ENCODE results near the gene LOXL1. TPM values are rescaled to one million over a fixed set of nuclear protein-coding genes. Genes with fewer than 3 reads are reported as not detected.

LOXL1 gene
- polyA plus RNA-seq, 1 donor (not counting 4 experiments of a cell fraction or from before 2014, with no cell fraction given), result 8.8 TPM

- H3K27me3 ChIP-seq (ENCODE audit: control insufficient read depth, extremely low read depth, insufficient read depth, low read length), result no peaks in the 10 kb centered on the region
- H3K9ac ChIP-seq (ENCODE audit: control insufficient read depth, extremely low read depth, insufficient read depth, low read length), result no peak overlapping the region
- no peaks in the 10 kb centered on the region for H3K9me1 ChIP-seq (ENCODE audit: control insufficient read depth, extremely low read depth, insufficient read depth, low read length)
- dilution Hi-C loops (cut with MboI; ENCODE audit: extremely low pct_ligation_motif_present, low sequenced_read_pairs), result no loop called here
- no peak overlapping the region for H3K4me3 ChIP-seq (ENCODE audit: control insufficient read depth in 2 of 3, extremely low read depth in 1 of 3, insufficient read depth in 2 of 3, low read depth in 1 of 3, low read length in 3 of 3)
- H3K36me3 ChIP-seq (ENCODE audit: control insufficient read depth in 2 of 2, extremely low read depth in 1 of 2, insufficient read depth in 2 of 2, low read length in 2 of 2), result no peaks in the 10 kb centered on the region
- no peak for FAIRE-seq
- H3K27ac ChIP-seq (ENCODE audit: control insufficient read depth, insufficient read depth, low read length), result no peak overlapping the region
- no peak for DNase-seq (ENCODE audit: low read depth, low spot score)
- H3K9me3 ChIP-seq (ENCODE audit: control insufficient read depth, low read depth, low read length), result no peaks in the 10 kb centered on the region
- H3K4me2 ChIP-seq (ENCODE audit: control insufficient read depth, extremely low read depth, insufficient read depth, low read depth, low read length), result no peak overlapping the region
- TF ChIP-seq CTCF (optimal IDR thresholded peaks at IDR 0.05 in 1 of 3, IDR thresholded peaks at IDR 0.05 in 1 of 3, conservative IDR thresholded peaks at IDR 0.05 in 1 of 3; ENCODE audit: extremely low read depth in 1 of 3, insufficient read depth in 2 of 3, low read length in 3 of 3), result no peak
- TF ChIP-seq EZH2 (IDR thresholded peaks at IDR 0.05; ENCODE audit: low read length), result no peak
- H4K20me1 ChIP-seq (ENCODE audit: control insufficient read depth, extremely low read depth, insufficient read depth, low read length), result no peaks in the 10 kb centered on the region
- H3K4me1 ChIP-seq (ENCODE audit: control insufficient read depth, extremely low read depth, insufficient read depth, low read length), result peaks cover 19% of the 10 kb centered on the region
- H2AFZ ChIP-seq (ENCODE audit: control insufficient read depth, low read length), result no peak overlapping the region
- H3K79me2 ChIP-seq (ENCODE audit: control insufficient read depth, insufficient read depth, low read length), result no peaks in the 10 kb centered on the region
Observed at GRCh38 chr15:73931441-73931840, 5.2 kb downstream of the LOXL1 start.

GRCh38 chr15:73932381-73933191 lies 6.3 kb downstream of the LOXL1 start:
- peaks cover 20% of the 10 kb centered on the region for H3K4me1 ChIP-seq (ENCODE audit: control insufficient read depth, extremely low read depth, insufficient read depth, low read length)
- no peak overlapping the region for H2AFZ ChIP-seq (ENCODE audit: control insufficient read depth, low read length)
- no peaks in the 10 kb centered on the region for H3K36me3 ChIP-seq (ENCODE audit: control insufficient read depth in 2 of 2, extremely low read depth in 1 of 2, insufficient read depth in 2 of 2, low read length in 2 of 2)
- no peak overlapping the region for H3K27ac ChIP-seq (ENCODE audit: control insufficient read depth, insufficient read depth, low read length)
- DNase-seq (ENCODE audit: low read depth, low spot score) (no peak), FAIRE-seq (no peak)
- no peak overlapping the region for H3K4me3 ChIP-seq (ENCODE audit: control insufficient read depth in 2 of 3, extremely low read depth in 1 of 3, insufficient read depth in 2 of 3, low read depth in 1 of 3, low read length in 3 of 3)
- no peaks in the 10 kb centered on the region for H3K9me3 ChIP-seq (ENCODE audit: control insufficient read depth, low read depth, low read length)
- dilution Hi-C loops (cut with MboI; ENCODE audit: extremely low pct_ligation_motif_present, low sequenced_read_pairs), result no loop called here
- H3K79me2 ChIP-seq (ENCODE audit: control insufficient read depth, insufficient read depth, low read length), result no peaks in the 10 kb centered on the region
- H3K4me2 ChIP-seq (ENCODE audit: control insufficient read depth, extremely low read depth, insufficient read depth, low read depth, low read length), result no peak overlapping the region
- no peaks in the 10 kb centered on the region for H3K27me3 ChIP-seq (ENCODE audit: control insufficient read depth, extremely low read depth, insufficient read depth, low read length)
- no peaks in the 10 kb centered on the region for H4K20me1 ChIP-seq (ENCODE audit: control insufficient read depth, extremely low read depth, insufficient read depth, low read length)
- no peak overlapping the region for H3K9ac ChIP-seq (ENCODE audit: control insufficient read depth, extremely low read depth, insufficient read depth, low read length)
- TF ChIP-seq EZH2 (IDR thresholded peaks at IDR 0.05; ENCODE audit: low read length), result no peak
- TF ChIP-seq CTCF (optimal IDR thresholded peaks at IDR 0.05 in 1 of 3, IDR thresholded peaks at IDR 0.05 in 1 of 3, conservative IDR thresholded peaks at IDR 0.05 in 1 of 3; ENCODE audit: extremely low read depth in 1 of 3, insufficient read depth in 2 of 3, low read length in 3 of 3), result no peak
- H3K9me1 ChIP-seq (ENCODE audit: control insufficient read depth, extremely low read depth, insufficient read depth, low read length), result peaks cover 4% of the 10 kb centered on the region

All from keratinocyte (primary cell).